Measurements from ENCODE around the gene CUBN. TPM values are rescaled to one million over a fixed set of nuclear protein-coding genes. Genes with fewer than 3 reads are reported as not detected.

CUBN gene
- total RNA-seq, 1 donor from 2014 or later: 0.40 TPM

GRCh38 chr10:16927546-16927945, 202.1 kb downstream of the CUBN start:
- no peak for DNase-seq (ENCODE audit: low read depth)

GRCh38 chr10:16923726-16924125, 205.9 kb downstream of the CUBN start:
- DNase-seq (ENCODE audit: low read depth): no peak

- no peak for DNase-seq (ENCODE audit: low read depth)
Measured at GRCh38 chr10:16923309-16923708, 206.3 kb downstream of the CUBN start.

- DNase-seq (ENCODE audit: low read depth): no peak
Measured at GRCh38 chr10:16919121-16919982, 210.3 kb downstream of the CUBN start.

GRCh38 chr10:16916496-16916895, 213.1 kb downstream of the CUBN start:
- DNase-seq (ENCODE audit: low read depth): no peak

DNA sequence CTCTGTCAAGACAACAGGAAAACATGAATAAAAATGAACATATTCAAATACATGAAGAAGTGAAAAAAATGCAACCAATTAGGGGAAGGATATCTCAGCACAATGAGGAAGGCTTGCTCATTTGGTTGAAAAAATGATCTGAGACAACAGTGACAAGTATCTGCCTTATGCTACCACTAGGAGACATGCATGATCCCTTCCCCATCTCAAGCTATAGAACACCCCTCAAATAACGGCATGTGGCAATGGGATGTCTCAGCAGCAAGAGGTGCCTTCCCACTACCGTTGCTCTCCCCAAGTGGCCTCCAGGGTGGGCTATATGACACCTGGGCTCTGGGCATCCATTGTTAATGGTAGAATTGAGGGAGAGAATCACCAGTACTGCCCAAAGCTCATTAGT, 214.3 kb downstream of the CUBN start:
- DNase-seq (ENCODE audit: low read depth): no peak

DNA sequence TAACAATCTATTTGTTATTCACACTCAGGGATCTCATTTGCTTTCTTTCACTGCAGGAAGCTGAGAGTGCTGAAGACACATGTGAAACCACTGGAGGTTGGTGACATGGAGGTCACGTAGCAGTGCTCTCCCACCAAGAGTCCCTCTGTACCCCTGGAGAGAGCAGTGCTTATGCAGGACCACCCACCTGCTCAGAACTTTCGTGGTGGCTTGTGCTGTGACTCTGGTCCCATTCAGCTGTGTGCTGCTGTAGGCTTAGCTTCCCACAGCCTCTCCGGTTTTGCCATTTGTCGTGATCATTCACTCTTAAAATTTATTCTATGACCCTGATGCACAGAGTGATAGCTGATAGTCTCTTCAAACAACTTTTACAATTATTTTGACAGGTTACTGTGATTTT, 216.3 kb downstream of the CUBN start:
- peak; percentile 29 for DNase-seq (ENCODE audit: low read depth)

DNA sequence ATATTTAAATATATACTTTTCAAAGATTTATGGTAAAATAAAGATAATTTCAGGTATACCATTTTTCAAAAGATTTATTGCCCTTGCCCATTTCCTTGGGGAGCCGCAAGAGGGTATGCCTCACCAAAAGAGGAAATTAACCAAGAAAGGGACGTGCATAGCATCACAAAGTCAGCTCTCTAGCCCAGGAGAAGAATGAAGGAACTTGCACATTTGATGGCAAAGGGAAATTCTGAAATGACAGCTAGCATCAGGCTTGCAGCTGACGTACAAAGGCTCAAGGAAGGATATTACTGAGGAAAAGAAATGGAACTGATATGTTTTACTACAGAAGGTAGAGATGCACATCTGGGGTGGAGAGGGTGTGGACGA, 218.8 kb downstream of the CUBN start:
- DNase-seq (ENCODE audit: low read depth): no peak

- DNase-seq (ENCODE audit: low read depth): no peak
Measured at GRCh38 chr10:16909961-16910792, 219.4 kb downstream of the CUBN start.

- no peak for DNase-seq (ENCODE audit: low read depth)
Measured at GRCh38 chr10:16909271-16909767, 220.3 kb downstream of the CUBN start.

- no peak for DNase-seq (ENCODE audit: low read depth)
Measured at GRCh38 chr10:16907687-16908086, 221.9 kb downstream of the CUBN start.

DNA sequence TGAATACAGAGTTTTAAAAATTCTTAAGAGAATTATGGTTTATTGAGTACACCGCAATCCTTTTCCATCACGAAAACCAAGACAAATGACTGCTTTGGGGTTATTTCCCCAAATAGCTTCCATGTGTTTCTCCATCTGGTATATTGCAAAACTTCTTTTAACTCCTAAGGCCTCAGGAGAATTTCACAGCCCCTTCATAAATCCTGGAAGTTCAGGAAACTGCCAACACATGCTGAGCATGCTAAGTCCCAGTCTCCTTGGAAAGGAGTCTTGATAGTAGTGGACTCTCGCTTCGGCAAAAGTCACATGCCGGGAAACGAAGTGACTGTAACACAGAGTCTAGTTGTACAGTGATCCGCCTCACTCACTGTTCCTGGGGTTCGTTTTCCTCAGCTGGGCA, 224.3 kb downstream of the CUBN start:
- DNase-seq (ENCODE audit: low read depth): no peak

- DNase-seq (ENCODE audit: low read depth): peak; percentile 95
Measured at GRCh38 chr10:16904639-16905061, 225.0 kb downstream of the CUBN start.

- no peak for DNase-seq (ENCODE audit: low read depth)
Measured at GRCh38 chr10:16904049-16904448, 225.6 kb downstream of the CUBN start.

GRCh38 chr10:16902606-16903005, 227.0 kb downstream of the CUBN start:
- no peak for DNase-seq (ENCODE audit: low read depth)

- DNase-seq (ENCODE audit: low read depth): no peak
Measured at GRCh38 chr10:16901106-16901505, 228.5 kb downstream of the CUBN start.

- no peak for DNase-seq (ENCODE audit: low read depth)
Measured at GRCh38 chr10:16896993-16897392, 232.6 kb downstream of the CUBN start.

DNA sequence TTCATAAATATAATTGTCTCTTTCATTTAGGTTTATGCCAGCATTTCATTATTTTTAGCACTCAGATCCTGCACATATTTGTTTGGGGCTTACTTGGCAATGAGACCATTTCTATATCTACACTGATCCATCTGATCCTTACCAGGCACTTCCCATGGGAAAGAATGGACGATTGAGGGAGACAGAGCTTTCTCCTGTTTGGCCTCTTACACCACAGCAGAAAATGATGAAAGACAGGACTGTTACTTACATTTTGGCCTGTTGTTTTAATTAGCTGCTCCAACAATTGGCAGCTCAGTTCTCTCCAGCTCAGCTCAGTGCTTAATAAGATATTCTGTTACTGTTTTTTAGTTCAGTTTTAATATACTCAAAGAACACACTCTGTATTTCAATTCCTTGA, 234.8 kb downstream of the CUBN start:
- DNase-seq (ENCODE audit: low read depth): no peak

GRCh38 chr10:16893664-16894063, 235.9 kb downstream of the CUBN start:
- DNase-seq (ENCODE audit: low read depth): no peak

DNA sequence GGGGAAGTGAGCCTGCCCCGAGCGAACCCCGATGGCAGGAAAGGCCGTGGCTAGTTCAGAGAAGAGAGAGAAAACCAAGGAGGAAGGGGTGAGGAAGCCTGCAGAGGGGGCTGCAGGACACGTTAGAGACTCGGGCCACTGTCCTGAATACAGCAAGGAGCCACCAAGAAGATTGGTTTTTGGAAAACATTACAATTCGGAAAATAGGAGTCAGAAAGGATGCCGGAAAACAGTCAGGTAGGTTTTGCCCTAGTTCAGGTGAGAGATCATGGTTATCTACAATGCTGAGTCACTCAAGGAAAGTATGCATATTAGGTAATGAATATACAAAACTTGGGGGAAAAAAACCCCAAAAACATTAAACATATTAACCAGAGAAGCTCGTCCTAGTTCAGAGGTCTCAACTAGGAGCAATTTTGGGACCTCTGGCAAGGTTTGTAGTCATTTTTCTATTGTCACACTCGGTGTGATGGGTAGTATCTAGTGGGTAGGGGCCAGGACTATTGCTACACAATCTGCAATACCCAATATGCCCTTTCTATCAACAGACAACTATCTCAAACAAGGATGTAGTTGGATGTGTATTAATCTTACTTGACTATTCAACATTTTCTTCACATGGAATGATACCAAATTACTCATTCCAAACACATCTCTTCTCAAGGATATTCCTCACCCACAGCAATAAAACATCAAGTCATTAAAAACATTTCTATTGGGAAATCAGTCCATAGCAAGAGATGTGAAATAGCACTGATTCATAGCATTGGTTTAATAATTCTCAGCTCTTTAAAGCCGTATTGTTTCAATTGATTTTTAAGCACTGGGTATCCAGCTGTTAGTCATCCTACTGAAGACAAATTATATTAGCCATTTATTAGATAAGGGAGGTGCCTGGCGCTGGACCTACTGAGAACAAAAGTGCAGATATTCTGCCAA, 238.0 kb downstream of the CUBN start:
- peak; percentile 59 for DNase-seq (ENCODE audit: low read depth)

GRCh38 chr10:16890691-16891090, 238.9 kb downstream of the CUBN start:
- no peak for DNase-seq (ENCODE audit: low read depth)
